Activated CD8-positive, alpha-beta memory T cell treated with anti-CD3 and anti-CD28 coated beads for 4 hours (primary cell): ENCODE data around the gene EIF4G1.

ENCODE experiments used
- DNase-seq, 2 donors: peaks; one replicate each; pipeline ENCODE4 v3.0.0-alpha.2; 2020; ENCODE audit warnings: low read depth in 2 of 2

Gene EIF4G1

GRCh38 chr3:184384342-184384741, 69.9 kb downstream of the EIF4G1 start:
- no peak for DNase-seq
